GM21786 (cell line): ENCODE data around the gene INPPL1.

Experiments used
- ATAC-seq: cut with Tn5 transposase; IDR thresholded peaks from one replicate; pipeline ENCODE4 v1.9.1; 2021; ENCODE audit not compliant: unreplicated experiment

INPPL1 gene

DNA sequence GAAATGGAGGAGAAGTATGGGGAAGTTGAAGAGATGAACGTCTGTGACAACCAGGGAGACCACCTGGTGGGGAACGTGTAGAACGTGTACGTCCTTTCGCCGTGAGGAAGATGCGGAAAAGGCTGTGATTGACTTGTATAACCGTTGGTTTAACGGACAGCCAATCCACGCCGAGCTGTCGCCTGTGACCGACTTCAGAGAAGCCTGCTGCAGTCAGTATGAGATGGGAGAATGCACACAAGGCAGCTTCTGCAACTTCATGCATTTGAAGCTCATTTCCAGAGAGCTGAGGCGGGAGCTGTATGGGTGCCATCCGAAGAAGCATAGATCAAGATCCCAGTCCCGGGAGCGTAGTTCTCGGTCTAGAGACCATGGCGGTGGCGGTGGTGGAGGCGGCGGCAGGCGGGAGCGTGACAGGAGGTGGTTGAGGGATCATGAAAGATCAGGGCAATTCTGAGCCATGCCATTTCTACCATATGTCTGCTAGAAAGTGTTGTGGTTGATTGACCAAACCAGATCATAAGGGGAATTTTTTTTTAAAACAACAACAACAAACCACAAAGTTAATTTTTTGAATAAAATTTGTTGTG, 56.3 kb downstream of the INPPL1 start:
- ATAC-seq: no peak

- ATAC-seq: no peak
Measured at GRCh38 chr11:72283947-72284346, 59.4 kb downstream of the INPPL1 start.

DNA sequence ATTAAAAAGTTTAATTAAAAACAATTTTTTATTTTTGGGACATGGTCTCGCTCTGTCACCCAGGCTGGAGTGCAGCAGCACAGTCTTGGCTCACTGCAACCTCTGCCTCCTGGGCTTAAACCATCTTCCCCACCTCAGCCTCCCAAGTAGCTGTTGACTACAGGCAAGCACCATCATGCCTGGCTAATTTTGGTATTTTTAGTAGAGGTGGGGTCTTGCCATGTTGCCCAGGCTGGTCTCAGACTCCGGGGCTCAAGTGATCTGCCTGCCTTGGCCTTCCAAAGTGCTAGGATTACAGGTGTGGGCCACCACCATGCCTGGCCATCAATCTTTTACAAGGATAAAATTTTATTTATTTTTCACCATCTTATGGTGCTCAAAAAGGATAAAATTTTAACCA, 62.7 kb downstream of the INPPL1 start:
- ATAC-seq: no peak
